Esophagus squamous epithelium (tissue), 4 donors: ENCODE results near the gene SIGLEC10.

Source experiments
- CTCF ChIP-seq, 6 experiments: fragments of 450-650 bp in 4 of 6; fragments of 200-600 bp in 2 of 6; sonication (generic) in 2 of 6; IDR thresholded peaks; one replicate each; pipeline ENCODE4 v1.5.1; 2016 to 2019; ENCODE audit warnings: antibody characterized with exemption in 6 of 6, mild to moderate bottlenecking in 4 of 6, moderate library complexity in 4 of 6
- POLR2A ChIP-seq, 4 donors: fragments of 450-650 bp; IDR thresholded peaks; one replicate each; pipeline ENCODE4 v1.6.1; 2017; ENCODE audit warnings: antibody characterized with exemption in 4 of 4, mild to moderate bottlenecking in 4 of 4, moderate library complexity in 3 of 4

- TF ChIP-seq CTCF (IDR thresholded peaks at IDR 0.05): no peak
- TF ChIP-seq POLR2A (IDR thresholded peaks at IDR 0.05): no peak
Observed at GRCh38 chr19:51402117-51402516, 15.3 kb downstream of the SIGLEC10 start.
